ENCODE data around the gene RPL39.
"Not testable (repeated sequence)": the region's sequence is repeated elsewhere in the genome, so short reads cannot be mapped to it uniquely, and the experiment has no call there.

The RPL39 gene

DNA sequence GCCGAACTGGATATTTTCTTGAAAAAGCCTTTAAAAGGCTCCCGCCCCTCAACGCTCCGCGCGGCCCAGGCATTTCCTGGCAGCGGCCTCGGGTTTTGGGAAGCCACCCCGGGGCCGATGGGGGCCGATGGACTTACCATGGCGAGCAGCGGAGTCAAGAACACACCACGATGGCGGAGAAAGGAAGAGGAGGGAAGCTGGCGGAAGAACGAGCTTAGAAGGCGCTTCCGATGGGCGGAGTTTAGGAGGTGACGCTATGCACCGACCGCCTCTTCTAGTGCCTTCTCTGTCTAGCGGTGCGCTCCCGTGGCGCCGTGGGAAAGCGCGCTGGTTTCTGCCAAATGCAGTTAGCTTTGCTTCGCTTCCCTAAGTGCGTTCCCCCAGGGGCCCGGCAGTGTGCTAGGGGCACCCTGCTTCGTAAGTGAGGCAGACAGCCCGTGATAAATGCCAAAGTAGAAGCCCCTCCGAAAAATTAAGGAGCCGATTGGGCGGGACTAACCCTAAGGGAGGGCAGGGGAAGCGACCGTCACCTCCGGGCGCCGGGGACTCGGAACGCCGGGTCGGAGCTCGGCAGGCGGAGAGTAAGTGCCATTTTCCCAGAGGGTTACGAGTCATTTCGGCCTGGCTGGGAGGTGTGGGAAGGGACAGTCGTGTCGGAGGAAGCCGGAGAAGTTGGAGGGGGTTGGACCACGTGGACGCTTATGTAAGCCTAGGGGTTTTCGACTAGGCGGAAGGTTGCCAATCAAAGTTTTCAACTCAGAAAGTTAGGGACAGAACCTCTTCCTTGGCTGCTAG lies at the start of gene RPL39:
RPL39 (minus strand) TSS at position 194 of the 795 bp plus-strand sequence; CDS start at position 140, 54 bp downstream.
- DNase-seq (ENCODE audit: low read depth in 2 of 2), result peak; percentile 57 to 60

DNA sequence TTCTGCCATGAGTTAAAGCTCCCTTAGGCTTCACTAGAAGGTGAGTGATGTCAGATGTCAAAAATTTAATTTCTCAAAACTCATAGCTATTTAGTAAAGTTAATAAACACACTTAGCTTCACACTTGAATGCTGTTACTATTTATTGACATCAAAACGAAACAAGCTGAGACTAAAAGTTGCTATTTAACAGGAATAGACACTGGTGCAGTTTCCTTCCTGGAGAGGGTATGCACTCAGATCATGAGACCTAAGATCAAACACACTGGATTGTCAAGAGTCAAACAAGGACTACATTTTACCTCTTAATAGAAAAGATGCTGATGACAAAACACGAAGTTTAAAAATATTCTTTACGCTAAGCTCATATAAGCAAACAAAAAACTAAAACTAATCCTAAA lies 42.5 kb upstream of the RPL39 start:
- DNase-seq (ENCODE audit: low read depth in 2 of 2), result no peak

DNA sequence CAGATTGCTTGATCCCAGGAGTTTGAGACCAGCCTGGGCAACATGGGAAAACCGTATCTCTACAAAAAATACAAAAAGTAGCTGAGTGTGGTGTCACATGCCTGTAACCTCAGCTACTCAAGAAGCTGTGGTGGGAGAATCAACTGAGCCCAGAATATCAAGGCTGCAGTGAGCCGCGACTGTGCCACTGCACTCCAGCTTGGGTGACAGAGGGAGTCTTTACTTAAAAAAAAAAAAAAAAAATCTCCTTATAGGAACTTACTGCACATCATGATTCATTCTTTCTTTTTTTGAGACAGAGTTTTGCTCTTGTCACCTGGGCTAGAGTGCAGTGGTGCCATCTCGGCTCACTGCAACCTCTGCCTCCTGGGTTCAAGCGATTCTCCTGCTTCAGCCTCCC lies 37.0 kb upstream of the RPL39 start:
- DNase-seq (ENCODE audit: low read depth in 2 of 2), result no peak

DNA sequence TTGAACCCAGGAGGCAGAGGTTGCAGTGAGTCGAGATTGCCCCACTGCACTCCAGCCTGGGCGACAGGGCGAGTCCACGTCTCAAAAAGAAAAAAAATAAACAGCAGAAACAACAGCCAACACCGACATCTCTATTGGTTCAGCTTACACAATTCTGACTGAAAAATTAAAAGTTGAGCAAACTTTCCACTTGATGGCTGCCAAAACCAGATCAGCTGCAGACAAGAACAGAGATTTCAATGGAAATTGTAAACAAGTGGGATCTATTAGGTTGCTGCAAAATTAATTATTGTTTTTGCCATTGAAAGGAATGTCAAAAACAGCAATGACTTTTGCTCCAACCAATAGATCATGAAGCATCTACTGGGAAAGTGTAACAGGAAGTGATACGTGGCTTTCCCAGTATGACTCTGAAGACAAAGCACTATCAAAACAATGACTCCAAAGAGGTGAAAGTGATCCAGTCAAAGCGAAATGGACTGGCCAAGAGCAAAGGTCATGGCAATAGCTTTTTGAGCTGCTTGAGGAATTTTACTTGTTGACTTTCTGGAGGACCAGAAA lies 35.0 kb upstream of the RPL39 start:
- no peak for DNase-seq (ENCODE audit: low read depth in 2 of 2)

DNA sequence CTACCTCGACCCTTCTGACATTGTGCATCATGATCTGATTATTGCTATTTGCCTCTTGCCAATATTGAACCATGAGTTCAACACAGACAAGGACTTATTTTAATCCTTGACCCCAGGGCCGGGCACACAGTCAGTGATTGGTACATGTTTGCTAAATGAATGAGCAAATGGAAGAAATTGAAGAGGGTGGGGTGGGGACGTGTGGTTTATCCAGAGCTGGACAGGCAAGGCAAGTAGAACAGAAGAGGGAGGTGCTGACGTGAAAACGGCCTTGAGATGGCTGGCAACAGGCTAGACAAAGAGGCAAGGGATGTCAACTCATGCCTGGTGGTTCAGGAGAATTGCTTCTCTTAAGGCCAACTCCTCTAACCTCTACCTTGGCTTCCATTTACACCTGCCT lies 32.8 kb upstream of the RPL39 start:
- not testable (repeated sequence) for DNase-seq (ENCODE audit: low read depth in 2 of 2)

DNA sequence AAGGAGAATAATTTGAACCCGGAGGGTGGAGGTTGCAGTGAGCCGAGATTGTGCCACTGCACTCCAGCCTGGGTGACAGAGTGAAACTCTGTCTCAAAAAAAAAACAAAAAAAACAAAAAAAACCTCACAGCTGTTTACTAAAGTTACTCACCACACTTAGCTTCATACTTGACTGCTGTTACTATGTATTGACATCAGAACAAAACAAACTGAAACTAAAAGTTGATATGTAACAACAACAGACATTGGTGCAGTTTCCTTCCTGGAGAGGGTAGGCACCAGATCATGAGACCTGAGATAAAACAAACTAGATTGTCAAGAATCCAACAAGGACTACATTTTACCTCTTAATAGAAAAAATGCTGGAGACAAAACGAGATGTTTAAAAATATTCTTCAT lies 30.3 kb upstream of the RPL39 start:
- DNase-seq (ENCODE audit: low read depth in 2 of 2), result not testable (repeated sequence)

DNA sequence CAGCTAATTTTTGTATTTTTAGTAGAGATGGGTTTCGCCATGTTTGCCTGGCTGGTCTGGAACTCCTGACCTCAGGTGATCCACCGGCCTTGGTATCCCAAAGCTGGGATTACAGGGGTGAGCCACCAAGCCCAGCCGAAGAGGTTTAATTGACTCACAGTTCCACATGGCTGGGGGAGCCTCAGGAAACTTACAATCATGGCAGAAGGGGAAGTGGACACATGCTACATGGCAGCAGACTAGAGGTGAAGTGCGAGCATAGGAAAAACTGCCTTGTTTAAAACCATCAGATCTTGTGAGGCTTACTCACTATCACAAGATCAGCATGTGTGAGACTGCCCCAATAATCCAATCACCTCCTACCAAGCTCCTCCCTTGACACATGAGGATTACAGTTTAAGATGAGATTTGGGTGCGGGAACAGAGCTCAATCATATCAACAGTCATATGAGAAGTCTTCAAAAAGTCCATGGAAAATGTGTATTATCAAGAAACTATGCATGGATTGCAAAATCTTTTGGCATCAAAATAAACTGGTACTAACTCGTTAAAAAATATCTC lies 25.8 kb upstream of the RPL39 start:
- no peak for DNase-seq (ENCODE audit: low read depth in 2 of 2)

DNA sequence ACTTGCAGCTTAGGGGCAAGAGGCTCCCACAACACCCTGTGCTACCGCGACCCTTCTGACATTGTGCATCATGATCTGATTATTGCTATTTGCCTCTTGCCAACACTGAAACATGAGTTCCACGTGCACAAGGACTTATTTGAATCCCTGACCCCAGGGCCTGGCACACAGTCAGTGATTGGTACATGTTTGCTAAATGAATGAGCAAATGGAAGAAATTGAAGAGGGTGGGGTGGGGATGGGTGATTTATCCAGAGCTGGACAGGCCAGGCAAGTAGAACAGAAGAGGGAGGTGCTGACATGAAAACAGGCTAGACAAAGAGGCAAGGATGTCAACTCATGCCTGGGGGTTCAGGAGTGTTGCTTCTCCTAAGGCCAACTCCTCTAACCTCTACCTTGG lies 24.9 kb upstream of the RPL39 start:
- DNase-seq (ENCODE audit: low read depth in 2 of 2), result no peak

DNA sequence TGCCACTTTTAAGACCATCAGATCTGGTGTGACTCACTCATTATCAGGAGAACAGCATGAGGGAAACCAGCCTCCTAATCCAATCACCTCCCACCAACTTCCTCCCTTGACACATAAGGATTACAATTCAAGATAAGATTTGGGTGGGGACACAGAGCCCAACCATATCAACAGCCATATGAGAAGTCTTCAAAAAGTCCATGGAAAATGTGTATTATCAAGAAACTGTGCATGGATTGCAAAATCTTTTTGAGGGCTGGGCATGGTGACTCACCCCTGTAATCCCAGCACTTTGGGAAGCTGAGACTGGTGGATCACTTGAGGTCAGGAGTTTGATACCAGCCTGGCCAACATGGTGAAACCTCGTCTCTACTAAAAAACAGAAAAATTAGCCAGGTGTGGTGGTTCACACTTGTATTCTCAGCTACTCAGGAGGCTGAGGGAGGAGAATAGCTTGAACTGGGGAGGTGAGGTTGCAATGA lies 17.8 kb upstream of the RPL39 start:
- no peak for DNase-seq (ENCODE audit: low read depth in 2 of 2)

DNA sequence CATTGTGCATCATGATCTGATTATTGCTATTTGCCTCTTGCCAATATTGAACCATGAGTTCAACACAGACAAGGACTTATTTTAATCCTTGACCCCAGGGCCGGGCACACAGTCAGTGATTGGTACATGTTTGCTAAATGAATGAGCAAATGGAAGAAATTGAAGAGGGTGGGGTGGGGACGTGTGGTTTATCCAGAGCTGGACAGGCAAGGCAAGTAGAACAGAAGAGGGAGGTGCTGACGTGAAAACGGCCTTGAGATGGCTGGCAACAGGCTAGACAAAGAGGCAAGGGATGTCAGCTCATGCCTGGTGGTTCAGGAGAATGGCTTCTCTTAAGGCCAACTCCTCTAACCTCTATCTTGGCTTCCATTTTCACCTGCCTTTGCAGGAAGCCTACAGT lies 17.0 kb upstream of the RPL39 start:
- DNase-seq (ENCODE audit: low read depth in 2 of 2), result not testable (repeated sequence)

DNA sequence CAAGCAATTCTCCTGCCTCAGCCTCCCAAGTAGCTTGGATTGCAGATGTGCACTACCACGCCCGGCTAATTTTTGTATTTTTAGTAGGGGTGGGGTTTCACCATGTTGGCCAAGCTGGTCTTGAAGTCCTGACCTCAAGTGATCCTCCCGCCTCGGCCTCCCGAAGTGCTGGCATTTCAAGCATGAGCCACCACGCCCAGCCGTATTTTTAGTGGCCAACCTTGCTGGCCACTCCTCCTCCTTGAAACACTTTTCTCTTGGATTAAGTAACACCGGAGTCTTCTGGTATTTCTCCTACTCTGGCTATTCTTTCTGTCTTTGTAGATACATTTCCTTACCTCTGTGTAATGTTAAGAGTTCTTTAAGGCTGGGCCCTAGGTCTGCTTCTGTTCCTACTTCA lies 11.1 kb upstream of the RPL39 start:
- no peak for DNase-seq (ENCODE audit: low read depth in 2 of 2)

DNA sequence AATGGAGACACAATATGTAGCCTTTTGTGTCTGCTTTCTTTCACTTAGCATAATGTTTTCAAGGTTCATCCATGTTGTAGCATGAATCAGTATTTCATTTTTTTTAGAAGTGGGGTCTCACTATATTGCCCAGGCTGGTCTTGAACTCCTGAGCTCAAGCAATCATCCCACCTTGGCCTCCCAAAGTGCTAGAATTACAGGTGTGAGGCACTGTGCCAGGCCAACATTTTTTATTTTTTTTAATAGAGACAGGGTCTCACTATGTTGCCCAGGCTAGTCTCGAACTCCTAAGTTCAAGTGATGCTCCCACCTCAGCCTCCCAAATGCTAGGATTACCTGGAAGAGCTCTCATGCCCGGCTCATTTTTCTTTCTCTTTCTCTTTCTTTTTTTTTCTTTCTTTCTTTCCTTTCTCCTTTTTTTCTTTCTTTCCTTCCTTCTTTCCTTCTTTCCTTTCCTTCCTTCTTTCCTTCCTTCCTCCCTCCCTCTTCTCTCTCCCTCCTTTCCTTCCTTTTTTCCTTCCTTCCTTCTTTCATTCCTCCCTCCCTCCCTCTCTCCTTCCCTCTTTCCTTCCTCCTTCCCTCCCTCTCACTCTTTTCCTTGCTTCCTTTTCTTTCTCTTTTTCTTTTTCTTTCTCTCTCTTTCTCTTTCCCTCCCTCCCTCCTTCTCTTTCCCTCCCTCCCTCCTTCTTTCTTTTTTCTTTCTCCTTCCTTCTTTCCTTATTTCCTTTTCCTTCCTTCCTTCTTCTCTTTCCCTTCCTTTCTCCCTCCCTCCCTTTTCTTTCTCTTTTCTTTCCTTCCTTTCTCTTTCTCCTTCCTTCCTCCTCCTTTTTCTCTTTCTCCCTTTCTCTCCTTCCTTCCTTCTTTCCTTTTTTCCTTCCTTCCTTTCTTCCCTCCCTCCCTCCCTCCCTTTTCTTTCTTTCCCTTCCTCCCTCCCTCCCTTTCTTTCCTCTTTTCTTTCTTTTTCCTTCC lies 10.1 kb upstream of the RPL39 start:
- DNase-seq (ENCODE audit: low read depth in 2 of 2), result no peak

DNA sequence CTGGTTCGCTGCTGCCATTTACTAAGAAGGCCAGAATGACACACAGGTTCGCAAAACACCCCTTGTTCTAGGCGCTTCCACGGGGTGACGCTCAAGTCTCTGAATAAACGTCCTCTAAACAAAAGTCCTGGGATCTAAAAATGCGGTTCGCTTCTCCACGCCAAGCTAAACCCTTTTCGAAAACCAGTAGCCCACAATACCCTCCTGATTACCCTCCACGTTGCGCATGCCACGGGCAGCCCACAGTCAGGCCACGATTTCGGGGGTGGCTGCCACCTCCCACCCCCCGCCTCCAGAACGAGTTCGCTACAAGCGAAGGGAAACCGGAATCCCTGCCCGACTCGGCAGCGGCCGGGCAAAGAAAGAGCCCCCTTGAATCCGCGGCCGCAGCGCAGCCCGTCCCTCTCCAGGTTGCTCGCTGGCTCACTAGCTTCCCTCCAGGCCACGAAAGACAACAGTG lies 423 bp downstream of the RPL39 start:
- peak; percentile 16 to 35 for DNase-seq (ENCODE audit: low read depth in 2 of 2)

DNA sequence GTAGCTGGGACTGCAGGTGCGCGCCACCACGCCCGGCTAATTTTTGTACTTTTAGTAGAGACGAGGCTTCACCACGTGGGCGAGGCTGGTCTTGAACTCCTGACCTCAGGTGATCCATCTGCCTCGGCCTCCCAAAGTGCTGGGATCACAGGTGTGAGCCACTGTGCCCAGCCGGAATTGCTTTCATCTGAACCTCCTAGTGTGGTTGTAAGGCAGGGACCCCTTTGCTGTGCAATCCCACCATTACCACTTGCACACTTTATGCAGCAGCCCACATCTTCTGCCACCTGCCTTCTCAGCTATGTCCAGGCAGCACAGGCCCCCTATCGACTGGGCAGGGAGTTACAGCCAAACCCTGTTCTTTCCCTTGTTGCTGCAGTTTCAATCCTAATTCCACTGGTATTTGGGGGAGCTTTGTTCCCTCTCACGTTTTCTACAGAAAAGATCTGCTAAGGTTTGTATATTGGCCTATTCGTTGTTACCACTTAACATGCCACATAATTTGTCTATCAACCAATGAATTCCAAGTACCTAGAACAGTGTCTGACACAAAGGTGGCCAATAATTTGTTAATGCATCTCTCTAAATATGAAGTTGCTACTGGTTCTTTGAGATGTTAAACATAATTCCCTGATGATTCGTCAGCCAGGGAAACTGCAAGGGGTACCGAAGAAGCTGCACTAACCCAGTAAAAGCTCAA lies 6.5 kb downstream of the RPL39 start:
- no peak for DNase-seq (ENCODE audit: low read depth in 2 of 2)

DNA sequence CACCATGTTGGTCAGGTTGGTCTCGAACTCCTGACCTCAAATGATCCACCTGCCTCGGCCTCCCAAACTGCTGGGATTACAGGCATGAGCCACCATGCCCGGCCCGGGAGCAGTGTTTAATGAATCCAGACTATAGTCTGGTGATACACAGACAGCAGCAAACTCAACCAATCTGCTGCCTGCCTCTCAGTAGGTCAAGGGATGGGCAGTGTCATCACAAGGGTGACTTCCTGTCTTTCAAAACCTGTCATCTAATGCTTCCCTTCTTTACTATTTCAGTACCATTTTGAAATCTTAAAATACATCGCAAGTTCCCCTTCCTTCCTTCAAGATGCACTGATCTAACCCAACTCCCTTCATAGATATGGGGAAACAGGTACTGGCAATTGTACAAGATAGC lies 8.4 kb downstream of the RPL39 start:
- no peak for DNase-seq (ENCODE audit: low read depth in 2 of 2)

DNA sequence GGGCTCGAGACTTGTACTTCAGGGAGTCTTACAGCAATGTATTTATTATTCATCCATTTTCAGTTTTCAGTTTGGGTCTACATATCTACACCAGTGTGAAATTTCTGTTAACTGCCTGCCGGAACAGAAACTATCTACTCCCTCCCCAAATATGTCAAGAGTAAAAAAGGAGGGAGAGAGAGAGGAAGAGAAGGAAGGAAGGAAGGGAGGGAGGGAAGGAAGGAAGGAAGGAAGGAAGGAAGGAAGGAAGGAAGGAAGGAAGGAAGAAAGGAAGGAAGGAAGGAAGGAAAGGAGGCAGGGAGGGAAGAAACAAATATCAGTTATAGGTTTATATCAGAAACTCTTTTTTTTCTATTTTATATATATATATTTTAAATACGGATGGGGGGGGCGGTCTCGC lies 12.6 kb downstream of the RPL39 start:
- no peak for DNase-seq (ENCODE audit: low read depth in 2 of 2)

DNA sequence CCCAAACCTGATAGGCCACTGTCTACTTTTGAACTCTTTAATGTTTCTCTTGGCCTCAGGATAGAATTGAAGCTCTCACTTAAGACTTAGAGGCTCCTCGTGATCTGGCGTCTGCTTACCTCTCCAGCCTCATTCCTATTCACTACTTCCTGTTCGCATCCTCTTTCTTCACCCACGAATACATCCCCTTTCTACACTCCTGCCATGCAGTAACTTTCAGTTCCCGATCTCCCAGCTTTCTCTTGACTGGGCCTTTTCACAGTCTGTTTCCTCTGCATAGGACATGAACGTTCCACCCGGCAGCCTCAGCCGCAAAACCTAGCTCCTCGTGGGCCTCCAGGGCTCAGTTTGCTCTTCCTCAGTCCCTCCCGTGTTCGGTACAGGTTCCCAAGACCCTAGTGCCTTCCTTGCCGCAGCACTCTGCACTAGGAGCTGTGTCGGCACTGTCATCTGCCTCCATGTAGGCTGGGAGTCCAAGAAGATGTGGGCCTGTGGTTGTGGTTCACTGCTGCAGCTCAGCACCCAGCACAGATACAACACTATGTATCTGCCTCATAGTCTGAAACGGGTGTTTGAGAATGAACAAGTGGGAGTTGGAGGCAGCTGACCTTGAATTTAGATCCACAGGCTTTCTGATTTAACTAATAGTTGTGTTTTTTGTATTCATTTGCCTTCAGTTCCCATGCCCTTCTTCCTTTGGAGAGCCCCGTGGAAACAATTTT lies 15.8 kb downstream of the RPL39 start:
- no peak for DNase-seq (ENCODE audit: low read depth in 2 of 2)

DNA sequence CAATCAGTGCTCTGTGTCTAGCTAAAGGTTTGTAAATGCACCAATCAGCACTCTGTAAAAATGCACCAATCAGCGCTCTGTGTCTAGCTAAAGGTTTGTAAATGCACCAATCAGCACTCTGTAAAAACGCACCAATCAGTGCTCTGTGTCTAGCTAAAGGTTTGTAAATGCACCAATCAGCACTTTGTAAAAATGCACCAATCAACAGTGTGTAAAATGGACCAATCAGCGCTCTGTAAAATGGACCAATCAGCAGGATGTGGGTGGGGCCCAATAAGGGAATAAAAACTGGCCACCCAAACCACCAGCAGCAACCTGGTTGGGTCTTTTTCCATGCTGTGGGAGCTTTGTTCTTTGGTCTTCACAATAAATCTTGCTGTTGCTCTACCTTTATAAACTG lies 22.0 kb downstream of the RPL39 start:
- not testable (repeated sequence) for DNase-seq (ENCODE audit: low read depth in 2 of 2)

DNA sequence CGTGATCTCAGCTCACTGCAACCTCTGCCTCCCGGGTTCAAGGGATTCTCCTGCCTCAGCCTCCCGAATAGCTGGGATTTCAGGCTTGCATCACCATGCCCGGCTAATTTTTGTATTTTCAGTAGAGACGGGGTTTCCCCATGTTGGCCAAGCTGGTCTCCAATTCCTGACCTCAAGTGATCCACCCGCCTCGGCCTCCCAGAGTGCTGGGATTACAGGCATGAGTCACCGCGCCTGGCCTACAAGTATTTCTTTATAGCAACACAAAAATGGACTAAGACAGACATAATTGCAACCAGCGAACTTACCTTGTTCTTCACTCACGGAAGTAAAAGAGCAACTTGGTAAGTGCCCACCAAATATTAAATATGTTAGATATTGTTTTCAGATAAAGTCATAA lies 23.0 kb downstream of the RPL39 start:
- not testable (repeated sequence) for DNase-seq (ENCODE audit: low read depth in 2 of 2)

DNA sequence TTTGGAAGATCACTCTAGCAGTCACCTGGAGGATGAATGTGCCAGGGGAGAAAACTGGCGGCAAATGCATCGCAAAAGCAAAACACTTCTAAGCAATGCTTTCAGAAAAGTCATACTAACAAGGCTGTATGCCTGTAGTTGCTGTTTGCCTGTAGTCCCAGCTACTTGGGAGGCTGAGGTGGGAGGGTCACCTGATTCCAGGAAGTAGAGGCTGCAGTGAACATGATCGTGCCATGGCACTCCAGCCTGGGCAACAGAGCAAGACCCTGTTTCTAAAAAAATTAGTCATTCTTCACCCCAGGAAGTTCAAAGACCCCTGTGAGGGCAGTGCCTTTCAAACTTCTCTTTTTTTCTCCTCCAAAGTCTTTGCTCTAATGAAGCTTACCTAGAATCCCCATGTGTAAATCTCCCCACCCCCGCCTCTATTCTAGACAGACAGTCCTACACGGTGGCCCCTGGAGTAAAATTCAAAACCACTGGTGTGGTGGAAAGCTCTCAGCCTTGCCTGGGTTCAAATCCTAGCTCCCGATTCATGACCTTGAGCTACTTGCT lies 27.5 kb downstream of the RPL39 start:
- no peak for DNase-seq (ENCODE audit: low read depth in 2 of 2)
